CD8-positive, alpha-beta memory T cell (primary cell): ENCODE measurements around the gene NAGK. TPM values are rescaled to one million over a fixed set of nuclear protein-coding genes. Genes with fewer than 3 reads are reported as not detected.
"Not testable (repeated sequence)": the region's sequence is repeated elsewhere in the genome, so short reads cannot be mapped to it uniquely, and the experiment has no call there.

Experiments used
- CTCF ChIA-PET: fragments of 350-600 bp; sonication (Branson Sonifier 250); formaldehyde crosslinking; loops from one replicate; lab custom pipeline; 2021; ENCODE audit warnings: antibody characterized with exemption; lab: Charles Lee
- POLR2A ChIA-PET: fragments of 350-600 bp; sonication (Branson Sonifier 250); formaldehyde crosslinking; loops from one replicate; lab custom pipeline; 2021; ENCODE audit warnings: antibody characterized with exemption; lab: Charles Lee
- DNase-seq, 5 donors: peaks; one replicate each; pipeline versions ENCODE4 v3.0.0 to v3.0.0-alpha.2; 2020 to 2022; ENCODE audit warnings: mixed read lengths in 1 of 5
- H3K27ac ChIP-seq: one replicate; pipeline ENCODE4 v1.7.0; 2013; ENCODE audit warnings: low read depth, mild to moderate bottlenecking, low read length, moderate library complexity
- H3K27me3 ChIP-seq: 2 replicates; pipeline ENCODE4 v1.7.0; 2013; ENCODE audit warnings: low read length, mild to moderate bottlenecking; ENCODE audit not compliant: insufficient read depth, poor library complexity, severe bottlenecking
- H3K36me3 ChIP-seq: 2 replicates; pipeline ENCODE4 v1.7.0; 2013; ENCODE audit warnings: mild to moderate bottlenecking, low read length, moderate library complexity; ENCODE audit not compliant: insufficient read depth
- H3K4me1 ChIP-seq: 2 replicates; pipeline ENCODE4 v1.7.0; 2013; ENCODE audit warnings: mild to moderate bottlenecking, low read length, moderate library complexity; ENCODE audit not compliant: insufficient read depth
- H3K4me3 ChIP-seq: 2 replicates; pipeline ENCODE4 v1.7.0; 2013; ENCODE audit warnings: mild to moderate bottlenecking, low read length
- H3K9me3 ChIP-seq: 2 replicates; pipeline ENCODE4 v1.7.0; 2013; ENCODE audit warnings: mild to moderate bottlenecking, low read length
- H3K27ac Mint-ChIP-seq, 8 donors: one replicate each; pipeline ENCODE4 v1.8.0; 2020 to 2021; ENCODE audit warnings: mixed read lengths in 8 of 8, mild to moderate bottlenecking in 6 of 8, inconsistent platforms in 3 of 8, moderate library complexity in 3 of 8
- H3K27me3 Mint-ChIP-seq, 2 donors: one replicate each; pipeline ENCODE4 v1.8.0; 2020 to 2021; ENCODE audit warnings: mixed read lengths in 2 of 2, mild to moderate bottlenecking in 1 of 2, moderate library complexity in 1 of 2
- H3K36me3 Mint-ChIP-seq, 3 donors: one replicate each; pipeline ENCODE4 v1.8.0; 2020 to 2021; ENCODE audit warnings: mixed read lengths in 3 of 3, inconsistent platforms in 1 of 3, mild to moderate bottlenecking in 1 of 3
- H3K4me1 Mint-ChIP-seq, 3 donors: one replicate each; pipeline ENCODE4 v1.8.0; 2020 to 2021; ENCODE audit warnings: mixed read lengths in 3 of 3, inconsistent platforms in 1 of 3, mild to moderate bottlenecking in 1 of 3
- H3K4me3 Mint-ChIP-seq, 7 donors: one replicate each; pipeline ENCODE4 v1.8.0; 2020 to 2021; ENCODE audit warnings: mixed read lengths in 7 of 7, mild to moderate bottlenecking in 6 of 7, moderate library complexity in 4 of 7, inconsistent platforms in 2 of 7
- H3K9me3 Mint-ChIP-seq, 5 donors: one replicate each; pipeline ENCODE4 v1.8.0; 2020 to 2022; ENCODE audit warnings: mixed read lengths in 5 of 5, mild to moderate bottlenecking in 3 of 5, moderate library complexity in 2 of 5, inconsistent platforms in 1 of 5
- polyA plus RNA-seq: library from polyadenylated mRNA; unstranded; fragments of 300-500 nt; fragmentation: Illumina TruSeq; gene quantifications from one replicate; pipeline ENCODE4 v1.2.3, GENCODE V29; 2021
- total RNA-seq, 2 experiments: library from RNA; stranded (reverse); gene quantifications; one replicate each; pipeline ENCODE4 v1.2.3, GENCODE V29; 2021

NAGK gene
- total RNA-seq (10 to 100 TPM; 76.3 to 77.2 TPM), polyA plus RNA-seq (69.2 TPM)

DNA sequence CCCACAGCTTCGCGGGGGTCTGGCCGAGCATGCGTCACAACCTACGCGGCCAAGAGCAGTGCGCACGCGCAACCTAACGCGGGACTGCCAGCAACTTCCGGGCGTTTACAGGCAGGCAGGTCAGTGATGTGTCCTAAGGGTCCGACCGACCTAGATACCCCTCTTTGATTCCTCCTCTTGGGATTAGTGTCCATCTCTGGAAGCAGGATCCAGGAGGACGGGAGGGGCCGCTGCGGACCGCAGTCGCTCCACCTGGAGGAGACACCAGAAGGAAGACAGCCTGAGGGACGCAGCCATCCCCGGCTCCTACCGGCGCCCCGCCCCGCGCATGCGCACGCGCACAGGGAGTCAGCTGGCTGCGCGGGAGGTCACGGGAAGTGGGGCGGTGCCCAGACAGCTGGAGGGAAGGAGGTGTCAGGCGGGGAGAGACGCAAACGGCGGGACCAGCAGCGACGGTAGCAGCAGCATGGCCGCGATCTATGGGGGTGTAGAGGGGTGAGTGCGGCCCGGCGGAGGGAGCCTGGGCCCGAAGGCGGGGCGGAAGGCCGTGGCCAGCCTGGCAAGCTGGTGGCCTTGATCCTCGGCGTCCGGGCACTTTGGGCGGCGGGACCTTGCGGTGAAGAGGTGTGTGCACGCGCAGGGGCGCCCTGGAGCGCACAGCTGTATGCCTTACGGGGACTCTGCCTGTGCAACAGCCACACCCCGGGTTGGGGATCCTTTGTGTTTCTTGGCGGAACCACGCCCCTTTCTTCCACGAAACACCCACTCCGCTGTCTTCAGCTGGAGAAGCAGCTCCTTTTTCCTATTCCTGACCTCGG, at the start of gene NAGK:
Gene NAGK, plus strand, starts transcription at position 431 of the 818 bp plus-strand sequence. Its CDS starts 36 bp downstream, at position 467.
- Histone ChIP-seq H3K27ac (peak within 1 kb of the TSS; percentile 96), H3K4me3 (peak within 1 kb of the TSS; percentile 94), H3K4me1 (peaks cover 46% of the 10 kb centered on the region), H3K27me3 (no peaks in the 10 kb centered on the region), H3K9me3 (no peaks in the 10 kb centered on the region), H3K36me3 (peaks cover 2% of the 10 kb centered on the region)
- POLR2A ChIA-PET, result interaction anchor here (0.5 to 2.4 kb wide), 10 partner anchors 12 to 983 kb away, joined by 3 to 21 read pairs (median 4); partner anchors contain the start of genes MPHOSPH10, PAIP2B and ZNF638
- H3K4me1 Mint-ChIP-seq, result peaks cover 52 to 67% (median 60%) of the 10 kb centered on the region in 3 donors
- peak; percentile 96 to 100 (median 99) for DNase-seq
- H3K27ac Mint-ChIP-seq, result peak within 1 kb of the TSS; percentile 98 to 100 (median 99)
- H3K4me3 Mint-ChIP-seq, result peak within 1 kb of the TSS; percentile 93 to 98 (median 96)
- H3K27me3 Mint-ChIP-seq, result peaks cover 0 to 5% of the 10 kb centered on the region in 2 donors
- peaks cover 0 to 38% (median 2%) of the 10 kb centered on the region in 3 donors for H3K36me3 Mint-ChIP-seq
- H3K9me3 Mint-ChIP-seq, result peaks cover 0 to 3% (median 0%) of the 10 kb centered on the region in 5 donors
- CTCF ChIA-PET, result interaction anchor here (1.0 to 2.3 kb wide), 6 partner anchors 9 to 102 kb away, joined by 3 to 15 read pairs (median 4); partner anchors contain the start of gene MPHOSPH10

DNA sequence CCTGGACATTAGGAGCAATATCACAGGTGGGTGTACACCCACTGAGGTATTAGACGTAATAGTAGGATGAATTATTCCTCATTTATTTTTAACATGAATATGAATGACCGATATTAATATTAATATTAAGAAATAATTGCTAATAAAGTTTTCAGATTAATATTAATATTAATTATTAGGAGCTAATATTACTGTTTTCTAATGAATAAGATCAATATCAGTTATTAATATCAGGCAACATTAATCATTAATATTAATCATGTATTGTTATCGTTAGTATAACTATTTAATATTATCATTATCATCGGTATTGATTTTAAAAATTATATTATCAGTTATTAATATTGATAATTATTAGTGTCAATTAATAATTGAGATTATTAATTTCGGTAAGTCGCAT, 48.5 kb upstream of the NAGK start:
- H3K36me3 Mint-ChIP-seq, POLR2A ChIA-PET, H3K9me3 Mint-ChIP-seq: not testable (repeated sequence)

GRCh38 chr2:71021394-71021793, 47.1 kb upstream of the NAGK start:
- H3K27me3 Mint-ChIP-seq, result peaks cover 5 to 20% of the 10 kb centered on the region in 2 donors
- DNase-seq, H3K27ac ChIP-seq, POLR2A ChIA-PET, H3K9me3 Mint-ChIP-seq, H3K4me1 ChIP-seq, H3K9me3 ChIP-seq, H3K4me3 ChIP-seq, H3K36me3 Mint-ChIP-seq, H3K4me1 Mint-ChIP-seq, H3K27ac Mint-ChIP-seq, H3K27me3 ChIP-seq, H3K36me3 ChIP-seq, H3K4me3 Mint-ChIP-seq: not testable (repeated sequence)
- CTCF ChIA-PET, result interaction anchor here (0.6 kb wide), 1 partner anchor 860 kb away, joined by 3 read pairs; no protein-coding TSS in a partner anchor

More for the DNA sequence above, 48.5 kb upstream of the NAGK start:
- H3K4me1 Mint-ChIP-seq, CTCF ChIA-PET, H3K27me3 ChIP-seq, H3K9me3 ChIP-seq, H3K27ac ChIP-seq, H3K36me3 ChIP-seq, H3K27ac Mint-ChIP-seq, H3K4me1 ChIP-seq, DNase-seq, H3K4me3 Mint-ChIP-seq, H3K4me3 ChIP-seq: not testable (repeated sequence)
- H3K27me3 Mint-ChIP-seq, result peaks cover 0 to 15% of the 10 kb centered on the region in 2 donors

DNA sequence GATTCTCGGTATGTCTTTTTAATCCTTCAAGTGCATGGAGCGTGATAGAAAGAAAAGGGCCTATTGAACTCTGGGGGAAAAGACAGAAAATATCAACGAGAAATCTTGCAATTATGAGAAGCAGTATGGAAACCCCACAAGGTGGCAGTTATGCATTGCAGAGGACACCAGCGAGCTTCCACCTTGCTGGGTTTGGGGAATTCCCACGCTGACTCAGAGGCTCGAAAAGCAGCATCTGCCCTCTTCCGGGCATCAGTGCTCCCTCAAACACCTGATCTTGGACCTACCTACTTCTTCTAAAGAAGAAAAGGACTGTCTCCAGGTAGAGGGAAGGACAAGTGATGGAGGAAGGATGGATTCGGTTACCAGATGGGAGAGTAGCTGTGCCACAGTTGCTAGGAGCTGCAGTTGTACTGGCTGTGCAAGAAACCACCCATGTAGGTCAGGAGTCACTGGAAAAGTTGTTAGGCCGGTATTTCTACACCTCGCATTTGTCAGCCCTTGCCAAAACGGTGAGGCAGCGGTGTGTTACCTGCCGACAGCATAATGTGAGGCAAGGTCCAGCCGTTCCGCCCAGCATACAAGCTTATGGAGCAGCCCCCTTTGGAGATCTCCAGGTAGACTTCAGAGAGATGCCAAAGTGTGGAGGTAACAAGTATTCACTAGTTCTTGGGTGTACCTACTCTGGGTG, 44.8 kb upstream of the NAGK start:
- POLR2A ChIA-PET, H3K36me3 Mint-ChIP-seq: not testable (repeated sequence)
- peaks cover 5 to 15% of the 10 kb centered on the region in 2 donors for H3K27me3 Mint-ChIP-seq

DNA sequence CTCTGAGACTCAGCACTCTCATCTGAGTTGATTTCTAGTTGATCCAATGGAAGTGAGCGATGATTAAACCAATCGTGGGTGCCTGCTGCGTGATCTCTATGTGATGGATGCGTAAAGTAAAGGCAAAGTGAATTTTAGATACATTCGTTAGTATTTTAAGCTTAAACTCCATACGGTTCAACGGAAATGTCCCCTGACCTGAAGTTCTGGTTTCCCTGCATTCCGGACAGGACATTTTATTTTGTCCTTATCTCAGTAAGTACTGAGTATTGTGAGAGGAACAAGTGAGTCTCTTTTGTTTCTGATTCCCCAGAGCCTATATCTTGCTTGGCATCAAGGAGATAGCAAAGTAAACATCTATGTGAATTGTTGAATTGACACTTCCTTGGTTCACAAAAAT, 32.2 kb upstream of the NAGK start:
- H3K4me1 Mint-ChIP-seq, H3K27ac ChIP-seq, H3K9me3 Mint-ChIP-seq, POLR2A ChIA-PET, H3K4me1 ChIP-seq, DNase-seq, H3K4me3 ChIP-seq, H3K27me3 ChIP-seq, H3K36me3 ChIP-seq, H3K4me3 Mint-ChIP-seq, H3K27ac Mint-ChIP-seq, H3K36me3 Mint-ChIP-seq, H3K9me3 ChIP-seq, CTCF ChIA-PET: not testable (repeated sequence)
- H3K27me3 Mint-ChIP-seq, result peaks cover 14 to 27% of the 10 kb centered on the region in 2 donors

More for the DNA sequence above, 44.8 kb upstream of the NAGK start:
- peak in 4 of 5 donors; percentile 25 to 76 (median 36) for DNase-seq
- not testable (repeated sequence) for H3K9me3 Mint-ChIP-seq, H3K27ac ChIP-seq, H3K9me3 ChIP-seq, H3K36me3 ChIP-seq, H3K4me1 ChIP-seq, H3K4me3 ChIP-seq, H3K4me1 Mint-ChIP-seq, H3K27me3 ChIP-seq
- CTCF ChIA-PET, result interaction anchor here (0.9 to 1.3 kb wide), 3 partner anchors 22 to 106 kb away, joined by 3 to 4 read pairs (median 3); partner anchors contain the start of genes MCEE, MPHOSPH10 and NAGK
- H3K4me3 Mint-ChIP-seq, result peak overlapping the region in 1 of 7 donors; percentile 8
- peak overlapping the region in 6 of 8 donors; percentile 19 to 76 (median 40) for H3K27ac Mint-ChIP-seq

DNA sequence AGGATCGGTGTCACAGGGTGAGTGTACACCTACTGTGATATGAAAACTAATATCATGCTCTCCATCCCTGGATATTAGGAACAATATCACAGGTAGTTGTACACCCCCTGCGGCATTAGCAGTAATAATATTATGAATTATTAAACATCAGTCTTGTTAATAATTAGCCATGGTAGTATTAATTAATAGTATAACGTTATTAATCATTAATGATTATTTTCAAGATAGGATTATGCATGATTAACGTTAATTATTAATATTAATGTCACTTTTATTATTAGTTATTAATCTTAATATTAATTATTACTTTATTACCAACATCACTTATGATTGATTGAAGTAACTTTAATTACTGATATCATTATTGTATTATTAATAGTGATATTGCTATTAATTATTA, 26.2 kb upstream of the NAGK start:
- CTCF ChIA-PET, result no interaction called here
- Histone ChIP-seq H3K27ac (no peak overlapping the region), H3K4me1 (no peaks in the 10 kb centered on the region), H3K4me3 (no peak overlapping the region), H3K9me3 (no peaks in the 10 kb centered on the region), H3K36me3 (no peaks in the 10 kb centered on the region), H3K27me3 (no peaks in the 10 kb centered on the region)
- H3K9me3 Mint-ChIP-seq, result no peaks in the 10 kb centered on the region
- H3K4me3 Mint-ChIP-seq, result no peak overlapping the region
- H3K4me1 Mint-ChIP-seq, result no peaks in the 10 kb centered on the region
- POLR2A ChIA-PET, result no interaction called here
- H3K27ac Mint-ChIP-seq, result no peak overlapping the region
- DNase-seq, result no peak
- no peaks in the 10 kb centered on the region for H3K36me3 Mint-ChIP-seq
- H3K27me3 Mint-ChIP-seq, result peaks cover 2 to 24% of the 10 kb centered on the region in 2 donors

- ChIA-PET POLR2A (no interaction called here), CTCF (no interaction called here)
- H3K36me3 ChIP-seq, result no peaks in the 10 kb centered on the region
- Mint-ChIP-seq H3K4me3 (no peak overlapping the region), H3K36me3 (no peaks in the 10 kb centered on the region), H3K9me3 (no peaks in the 10 kb centered on the region), H3K27me3 (peaks cover 2 to 21% of the 10 kb centered on the region in 2 donors), H3K27ac (no peak overlapping the region), H3K4me1 (no peaks in the 10 kb centered on the region)
- H3K4me1 ChIP-seq, result no peaks in the 10 kb centered on the region
- H3K9me3 ChIP-seq, result no peaks in the 10 kb centered on the region
- no peak for DNase-seq
- no peak overlapping the region for H3K4me3 ChIP-seq
- no peak overlapping the region for H3K27ac ChIP-seq
- no peaks in the 10 kb centered on the region for H3K27me3 ChIP-seq
Observed at GRCh38 chr2:71043531-71044407, 24.7 kb upstream of the NAGK start.
